Measurements from ENCODE around the gene SPRY4. TPM values are rescaled to one million over a fixed set of nuclear protein-coding genes. Genes with fewer than 3 reads are reported as not detected.
A peak's percentile ranks its signal among the peaks of the same experiment; 100 is the strongest.
"Not testable (repeated sequence)": the region's sequence is repeated elsewhere in the genome, so short reads cannot be mapped to it uniquely, and the experiment has no call there.

Gene SPRY4
- polyA plus RNA-seq, 2 of the 4 experiments (the other 2 are of a cell fraction): 3.4 to 5.7 TPM

DNA sequence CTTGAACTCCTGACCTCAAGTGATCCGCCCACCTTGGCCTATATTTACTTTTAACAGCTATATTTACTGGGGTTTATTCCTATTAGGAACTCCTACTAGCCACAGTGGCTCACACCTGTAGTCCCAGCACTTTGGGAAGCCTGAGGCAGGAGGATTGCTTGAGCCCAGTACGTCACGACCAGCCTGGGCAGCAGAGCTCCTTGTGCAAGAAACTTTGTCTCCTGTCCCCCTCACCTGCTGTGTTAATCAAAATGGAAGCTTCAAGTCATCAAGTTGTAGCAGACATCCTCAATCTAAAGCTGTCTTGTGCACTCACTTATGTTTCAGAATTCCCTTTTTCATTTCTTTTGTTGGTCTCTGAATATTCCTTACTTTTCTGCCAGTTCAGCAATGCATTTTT lies 15.0 kb upstream of the SPRY4 start (continued):
- TF ChIP-seq, protein P1, sequence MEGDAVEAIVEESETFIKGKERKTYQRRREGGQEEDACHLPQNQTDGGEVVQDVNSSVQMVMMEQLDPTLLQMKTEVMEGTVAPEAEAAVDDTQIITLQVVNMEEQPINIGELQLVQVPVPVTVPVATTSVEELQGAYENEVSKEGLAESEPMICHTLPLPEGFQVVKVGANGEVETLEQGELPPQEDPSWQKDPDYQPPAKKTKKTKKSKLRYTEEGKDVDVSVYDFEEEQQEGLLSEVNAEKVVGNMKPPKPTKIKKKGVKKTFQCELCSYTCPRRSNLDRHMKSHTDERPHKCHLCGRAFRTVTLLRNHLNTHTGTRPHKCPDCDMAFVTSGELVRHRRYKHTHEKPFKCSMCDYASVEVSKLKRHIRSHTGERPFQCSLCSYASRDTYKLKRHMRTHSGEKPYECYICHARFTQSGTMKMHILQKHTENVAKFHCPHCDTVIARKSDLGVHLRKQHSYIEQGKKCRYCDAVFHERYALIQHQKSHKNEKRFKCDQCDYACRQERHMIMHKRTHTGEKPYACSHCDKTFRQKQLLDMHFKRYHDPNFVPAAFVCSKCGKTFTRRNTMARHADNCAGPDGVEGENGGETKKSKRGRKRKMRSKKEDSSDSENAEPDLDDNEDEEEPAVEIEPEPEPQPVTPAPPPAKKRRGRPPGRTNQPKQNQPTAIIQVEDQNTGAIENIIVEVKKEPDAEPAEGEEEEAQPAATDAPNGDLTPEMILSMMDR (IDR thresholded peaks at IDR 0.05): no peak
- TF ChIP-seq ZC3H11A (IDR thresholded peaks at IDR 0.05): no peak
- no peak for TF ChIP-seq EHF (CRISPR knock-in tag; IDR thresholded peaks at IDR 0.05)
- TF ChIP-seq TFCP2L1 (CRISPR knock-in tag; IDR thresholded peaks at IDR 0.05): no peak

DNA sequence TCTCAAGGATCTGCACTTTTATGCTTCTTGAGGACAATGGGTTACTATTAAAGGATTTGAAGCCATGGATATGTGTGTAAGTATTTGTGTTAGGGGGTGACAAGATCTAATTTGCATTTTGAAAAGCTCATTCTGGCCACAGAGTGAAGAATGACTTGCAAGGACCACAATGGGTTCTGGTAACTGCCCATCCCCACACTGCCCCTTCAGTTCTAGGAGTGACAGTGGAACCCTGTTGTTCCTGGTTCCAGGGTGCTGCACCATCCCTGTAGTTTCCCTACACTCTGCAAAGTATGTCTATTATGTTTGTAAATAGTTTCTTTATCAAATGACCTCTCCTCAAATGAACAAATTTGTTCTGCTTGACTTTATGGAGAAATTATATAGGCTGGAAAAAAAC lies 9.7 kb upstream of the SPRY4 start:
- TF ChIP-seq, protein P2, sequence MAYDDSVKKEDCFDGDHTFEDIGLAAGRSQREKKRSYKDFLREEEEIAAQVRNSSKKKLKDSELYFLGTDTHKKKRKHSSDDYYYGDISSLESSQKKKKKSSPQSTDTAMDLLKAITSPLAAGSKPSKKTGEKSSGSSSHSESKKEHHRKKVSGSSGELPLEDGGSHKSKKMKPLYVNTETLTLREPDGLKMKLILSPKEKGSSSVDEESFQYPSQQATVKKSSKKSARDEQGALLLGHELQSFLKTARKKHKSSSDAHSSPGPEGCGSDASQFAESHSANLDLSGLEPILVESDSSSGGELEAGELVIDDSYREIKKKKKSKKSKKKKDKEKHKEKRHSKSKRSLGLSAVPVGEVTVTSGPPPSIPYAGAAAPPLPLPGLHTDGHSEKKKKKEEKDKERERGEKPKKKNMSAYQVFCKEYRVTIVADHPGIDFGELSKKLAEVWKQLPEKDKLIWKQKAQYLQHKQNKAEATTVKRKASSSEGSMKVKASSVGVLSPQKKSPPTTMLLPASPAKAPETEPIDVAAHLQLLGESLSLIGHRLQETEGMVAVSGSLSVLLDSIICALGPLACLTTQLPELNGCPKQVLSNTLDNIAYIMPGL (CRISPR knock-in tag; IDR thresholded peaks at IDR 0.05; ENCODE audit: borderline replicate concordance): no peak
- no peak for TF ChIP-seq RNF2 (IDR thresholded peaks at IDR 0.05; ENCODE audit: borderline replicate concordance, low read depth)
- TF ChIP-seq, protein P3, sequence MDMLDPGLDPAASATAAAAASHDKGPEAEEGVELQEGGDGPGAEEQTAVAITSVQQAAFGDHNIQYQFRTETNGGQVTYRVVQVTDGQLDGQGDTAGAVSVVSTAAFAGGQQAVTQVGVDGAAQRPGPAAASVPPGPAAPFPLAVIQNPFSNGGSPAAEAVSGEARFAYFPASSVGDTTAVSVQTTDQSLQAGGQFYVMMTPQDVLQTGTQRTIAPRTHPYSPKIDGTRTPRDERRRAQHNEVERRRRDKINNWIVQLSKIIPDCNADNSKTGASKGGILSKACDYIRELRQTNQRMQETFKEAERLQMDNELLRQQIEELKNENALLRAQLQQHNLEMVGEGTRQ (IDR thresholded peaks at IDR 0.05): no peak
- TF ChIP-seq, protein P1 (IDR thresholded peaks at IDR 0.05): no peak
- TF ChIP-seq HOXB5 (CRISPR knock-in tag; IDR thresholded peaks at IDR 0.05): no peak
- TF ChIP-seq HEYL (CRISPR knock-in tag; IDR thresholded peaks at IDR 0.05): no peak
- no peak for TF ChIP-seq KDM1A (IDR thresholded peaks at IDR 0.05; ENCODE audit: low read depth)
- TF ChIP-seq, protein P4, sequence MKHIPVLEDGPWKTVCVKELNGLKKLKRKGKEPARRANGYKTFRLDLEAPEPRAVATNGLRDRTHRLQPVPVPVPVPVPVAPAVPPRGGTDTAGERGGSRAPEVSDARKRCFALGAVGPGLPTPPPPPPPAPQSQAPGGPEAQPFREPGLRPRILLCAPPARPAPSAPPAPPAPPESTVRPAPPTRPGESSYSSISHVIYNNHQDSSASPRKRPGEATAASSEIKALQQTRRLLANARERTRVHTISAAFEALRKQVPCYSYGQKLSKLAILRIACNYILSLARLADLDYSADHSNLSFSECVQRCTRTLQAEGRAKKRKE (CRISPR knock-in tag; IDR thresholded peaks at IDR 0.05; ENCODE audit: low read depth): no peak
- TF ChIP-seq, protein P5, sequence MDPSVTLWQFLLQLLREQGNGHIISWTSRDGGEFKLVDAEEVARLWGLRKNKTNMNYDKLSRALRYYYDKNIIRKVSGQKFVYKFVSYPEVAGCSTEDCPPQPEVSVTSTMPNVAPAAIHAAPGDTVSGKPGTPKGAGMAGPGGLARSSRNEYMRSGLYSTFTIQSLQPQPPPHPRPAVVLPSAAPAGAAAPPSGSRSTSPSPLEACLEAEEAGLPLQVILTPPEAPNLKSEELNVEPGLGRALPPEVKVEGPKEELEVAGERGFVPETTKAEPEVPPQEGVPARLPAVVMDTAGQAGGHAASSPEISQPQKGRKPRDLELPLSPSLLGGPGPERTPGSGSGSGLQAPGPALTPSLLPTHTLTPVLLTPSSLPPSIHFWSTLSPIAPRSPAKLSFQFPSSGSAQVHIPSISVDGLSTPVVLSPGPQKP (IDR thresholded peaks at IDR 0.05; ENCODE audit: low read depth, low read length): no peak
- TF ChIP-seq TFCP2L1 (CRISPR knock-in tag; IDR thresholded peaks at IDR 0.05): no peak
- TF ChIP-seq, protein P6, sequence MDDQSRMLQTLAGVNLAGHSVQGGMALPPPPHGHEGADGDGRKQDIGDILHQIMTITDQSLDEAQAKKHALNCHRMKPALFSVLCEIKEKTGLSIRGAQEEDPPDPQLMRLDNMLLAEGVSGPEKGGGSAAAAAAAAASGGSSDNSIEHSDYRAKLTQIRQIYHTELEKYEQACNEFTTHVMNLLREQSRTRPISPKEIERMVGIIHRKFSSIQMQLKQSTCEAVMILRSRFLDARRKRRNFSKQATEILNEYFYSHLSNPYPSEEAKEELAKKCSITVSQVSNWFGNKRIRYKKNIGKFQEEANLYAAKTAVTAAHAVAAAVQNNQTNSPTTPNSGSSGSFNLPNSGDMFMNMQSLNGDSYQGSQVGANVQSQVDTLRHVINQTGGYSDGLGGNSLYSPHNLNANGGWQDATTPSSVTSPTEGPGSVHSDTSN (IDR thresholded peaks at IDR 0.05): no peak
- TF ChIP-seq HOXA7 (CRISPR knock-in tag; IDR thresholded peaks at IDR 0.05): no peak
- TF ChIP-seq GATA3 (IDR thresholded peaks at IDR 0.05; ENCODE audit: borderline replicate concordance): no peak
- TF ChIP-seq RCOR1 (IDR thresholded peaks at IDR 0.05; ENCODE audit: low read depth, low read length): no peak
- no peak for TF ChIP-seq JUN (IDR thresholded peaks at IDR 0.05)
- no peak for TF ChIP-seq CHD4 (IDR thresholded peaks at IDR 0.05; ENCODE audit: borderline replicate concordance)
- TF ChIP-seq NR3C1 (IDR thresholded peaks at IDR 0.05): no peak
- TF ChIP-seq, protein P7, sequence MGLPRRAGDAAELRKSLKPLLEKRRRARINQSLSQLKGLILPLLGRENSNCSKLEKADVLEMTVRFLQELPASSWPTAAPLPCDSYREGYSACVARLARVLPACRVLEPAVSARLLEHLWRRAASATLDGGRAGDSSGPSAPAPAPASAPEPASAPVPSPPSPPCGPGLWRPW (IDR thresholded peaks at IDR 0.05): no peak
- no peak for TF ChIP-seq PHF8 (IDR thresholded peaks at IDR 0.05; ENCODE audit: borderline replicate concordance, low read depth)
- peak in 1 of 2 experiments; percentile 52; a peak in 2 of 6 replicates for ATAC-seq
- no peak for FAIRE-seq
- H3K4me3 ChIP-seq: no peak overlapping the region
- no peak for DNase-seq (ENCODE audit: low read depth in 1 of 2, low spot score in 1 of 2)
- H3K4me2 ChIP-seq: no peak overlapping the region
- H3K27ac ChIP-seq: no peak overlapping the region
- POLR2A ChIA-PET: no interaction called here
- H3K4me1 ChIP-seq: no peaks in the 10 kb centered on the region
- CTCF ChIA-PET: interaction anchor here (0.8 to 1.2 kb wide), 2 partner anchors 9 to 183 kb away, joined by 3 read pairs; no protein-coding TSS in a partner anchor
- H3K9me3 ChIP-seq: no peaks in the 10 kb centered on the region

DNA sequence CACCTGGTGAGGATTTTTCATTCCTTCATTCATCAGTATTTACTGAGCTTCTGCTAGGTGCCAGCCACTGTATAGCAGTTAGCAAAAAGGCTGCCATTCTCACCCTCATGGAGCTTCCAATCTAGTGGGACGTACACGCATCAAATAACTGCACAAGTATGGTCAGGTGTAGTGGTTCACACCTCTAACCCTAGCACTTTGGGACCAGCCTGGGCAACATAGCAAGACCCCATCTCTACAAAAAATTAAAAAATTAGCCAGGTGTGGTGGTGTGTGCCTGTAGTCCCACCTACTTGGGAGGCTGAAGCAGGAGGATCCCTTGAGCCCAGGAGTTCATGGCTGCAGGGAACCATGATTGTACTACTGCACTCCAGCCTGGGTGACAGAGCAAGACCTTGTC lies 8.9 kb upstream of the SPRY4 start:
- ATAC-seq; H3K27ac ChIP-seq; DNase-seq (ENCODE audit: low read depth in 1 of 2, low spot score in 1 of 2); POLR2A ChIA-PET; H3K9me3 ChIP-seq; FAIRE-seq; H3K4me3 ChIP-seq; H3K4me2 ChIP-seq; H3K4me1 ChIP-seq: not testable (repeated sequence)
- 93% methylated on average over 2 of the region's 2 CpGs for WGBS (ENCODE audit: missing lambda C conversion rate)
- CTCF ChIA-PET: interaction anchor here (0.6 to 1.2 kb wide), 5 partner anchors 9 to 215 kb away, joined by 3 to 5 read pairs (median 3); partner anchors contain the start of gene SPRY4

Data from A549 (cell line).